ENCODE measurements around the gene CPT1C.

- TF ChIP-seq, protein P1, sequence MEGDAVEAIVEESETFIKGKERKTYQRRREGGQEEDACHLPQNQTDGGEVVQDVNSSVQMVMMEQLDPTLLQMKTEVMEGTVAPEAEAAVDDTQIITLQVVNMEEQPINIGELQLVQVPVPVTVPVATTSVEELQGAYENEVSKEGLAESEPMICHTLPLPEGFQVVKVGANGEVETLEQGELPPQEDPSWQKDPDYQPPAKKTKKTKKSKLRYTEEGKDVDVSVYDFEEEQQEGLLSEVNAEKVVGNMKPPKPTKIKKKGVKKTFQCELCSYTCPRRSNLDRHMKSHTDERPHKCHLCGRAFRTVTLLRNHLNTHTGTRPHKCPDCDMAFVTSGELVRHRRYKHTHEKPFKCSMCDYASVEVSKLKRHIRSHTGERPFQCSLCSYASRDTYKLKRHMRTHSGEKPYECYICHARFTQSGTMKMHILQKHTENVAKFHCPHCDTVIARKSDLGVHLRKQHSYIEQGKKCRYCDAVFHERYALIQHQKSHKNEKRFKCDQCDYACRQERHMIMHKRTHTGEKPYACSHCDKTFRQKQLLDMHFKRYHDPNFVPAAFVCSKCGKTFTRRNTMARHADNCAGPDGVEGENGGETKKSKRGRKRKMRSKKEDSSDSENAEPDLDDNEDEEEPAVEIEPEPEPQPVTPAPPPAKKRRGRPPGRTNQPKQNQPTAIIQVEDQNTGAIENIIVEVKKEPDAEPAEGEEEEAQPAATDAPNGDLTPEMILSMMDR (IDR thresholded peaks at IDR 0.05 in 4 of 5, conservative IDR thresholded peaks at IDR 0.05 in 1 of 5): no peak
- TF ChIP-seq POLR2A (IDR thresholded peaks at IDR 0.05): no peak
Observed at GRCh38 chr19:49690079-49690655, 749 bp upstream of the CPT1C start.
